ENCODE results near the gene MED16. TPM values are rescaled to one million over a fixed set of nuclear protein-coding genes. Genes with fewer than 3 reads are reported as not detected.

Gene MED16
- total RNA-seq, 2 experiments from 2014 or later = 25.8 to 30.1 TPM

- Histone ChIP-seq H3K27me3 (ENCODE audit: control insufficient read depth in 1 of 2, insufficient read depth in 2 of 2, low read length in 2 of 2) (no peaks in the 10 kb centered on the region), H3K4me1 (ENCODE audit: insufficient read depth, low read length) (peaks cover 15% of the 10 kb centered on the region), H3K4me3 (ENCODE audit: low read length) (no peak overlapping the region), H3K27ac (ENCODE audit: low read depth in 1 of 2, low read length in 2 of 2) (no peak overlapping the region), H3K36me3 (ENCODE audit: insufficient read depth, low read length) (peaks cover 25% of the 10 kb centered on the region), H3K9me3 (ENCODE audit: control insufficient read depth in 1 of 2, insufficient read depth in 1 of 2, low read length in 2 of 2) (no peaks in the 10 kb centered on the region)
- ATAC-seq (ENCODE audit: poor library complexity) (no peak), DNase-seq (no peak)
- intact Hi-C loops (cut with DNase I, micrococcal nuclease) = no loop called here
- no peaks in the 10 kb centered on the region for H3K9me3 Mint-ChIP-seq
- POLR2A ChIA-PET = interaction anchor here (2.8 kb wide), 1 partner anchor 16 kb away, joined by 8 read pairs; the partner anchor contains the start of genes MED16 and RNU6-9
- no peaks in the 10 kb centered on the region for H3K27me3 Mint-ChIP-seq
- H3K27ac Mint-ChIP-seq = no peak overlapping the region
- TF ChIP-seq, protein P1, sequence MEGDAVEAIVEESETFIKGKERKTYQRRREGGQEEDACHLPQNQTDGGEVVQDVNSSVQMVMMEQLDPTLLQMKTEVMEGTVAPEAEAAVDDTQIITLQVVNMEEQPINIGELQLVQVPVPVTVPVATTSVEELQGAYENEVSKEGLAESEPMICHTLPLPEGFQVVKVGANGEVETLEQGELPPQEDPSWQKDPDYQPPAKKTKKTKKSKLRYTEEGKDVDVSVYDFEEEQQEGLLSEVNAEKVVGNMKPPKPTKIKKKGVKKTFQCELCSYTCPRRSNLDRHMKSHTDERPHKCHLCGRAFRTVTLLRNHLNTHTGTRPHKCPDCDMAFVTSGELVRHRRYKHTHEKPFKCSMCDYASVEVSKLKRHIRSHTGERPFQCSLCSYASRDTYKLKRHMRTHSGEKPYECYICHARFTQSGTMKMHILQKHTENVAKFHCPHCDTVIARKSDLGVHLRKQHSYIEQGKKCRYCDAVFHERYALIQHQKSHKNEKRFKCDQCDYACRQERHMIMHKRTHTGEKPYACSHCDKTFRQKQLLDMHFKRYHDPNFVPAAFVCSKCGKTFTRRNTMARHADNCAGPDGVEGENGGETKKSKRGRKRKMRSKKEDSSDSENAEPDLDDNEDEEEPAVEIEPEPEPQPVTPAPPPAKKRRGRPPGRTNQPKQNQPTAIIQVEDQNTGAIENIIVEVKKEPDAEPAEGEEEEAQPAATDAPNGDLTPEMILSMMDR (IDR thresholded peaks at IDR 0.05) = no peak
- no peak overlapping the region for H3K4me3 Mint-ChIP-seq
- H3K4me1 Mint-ChIP-seq (ENCODE audit: low read depth) = peaks cover 14% of the 10 kb centered on the region
- peaks cover 24% of the 10 kb centered on the region for H3K36me3 Mint-ChIP-seq (ENCODE audit: low read depth)
- CTCF ChIA-PET = no interaction called here
These were observed 16.1 kb downstream of the MED16 start for GRCh38 chr19:876780-877314.

DNA sequence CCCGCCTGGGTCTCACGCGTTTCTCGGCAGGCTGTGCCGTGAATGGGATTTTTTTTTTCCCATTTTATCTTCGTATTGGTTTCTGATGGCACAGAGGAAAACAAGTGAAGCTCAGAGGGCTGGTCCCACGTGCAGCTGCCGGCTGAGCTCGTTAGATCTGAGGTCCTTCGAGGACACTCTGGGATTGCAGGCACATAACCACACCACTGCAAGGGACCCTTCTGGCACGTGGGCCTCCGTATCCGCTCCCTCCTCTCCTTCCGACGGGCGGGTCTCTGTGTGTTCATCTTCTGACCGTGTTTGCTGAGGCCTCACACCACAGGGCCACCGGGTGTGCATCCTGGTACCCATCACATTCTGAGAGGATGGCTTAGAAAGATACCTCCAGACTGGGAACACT, 16.9 kb downstream of the MED16 start:
- Mint-ChIP-seq H3K27me3 (no peaks in the 10 kb centered on the region), H3K27ac (no peak overlapping the region), H3K9me3 (no peaks in the 10 kb centered on the region), H3K4me3 (no peak overlapping the region), H3K4me1 (ENCODE audit: low read depth) (peaks cover 18% of the 10 kb centered on the region), H3K36me3 (ENCODE audit: low read depth) (peaks cover 21% of the 10 kb centered on the region)
- ATAC-seq (ENCODE audit: poor library complexity) (no peak), DNase-seq (no peak)
- peaks cover 16% of the 10 kb centered on the region for H3K4me1 ChIP-seq (ENCODE audit: insufficient read depth, low read length)
- POLR2A ChIA-PET = no interaction called here
- H3K36me3 ChIP-seq (ENCODE audit: insufficient read depth, low read length) = peaks cover 21% of the 10 kb centered on the region
- TF ChIP-seq, protein P1 (IDR thresholded peaks at IDR 0.05) = no peak
- no peaks in the 10 kb centered on the region for H3K27me3 ChIP-seq (ENCODE audit: control insufficient read depth in 1 of 2, insufficient read depth in 2 of 2, low read length in 2 of 2)
- no peaks in the 10 kb centered on the region for H3K9me3 ChIP-seq (ENCODE audit: control insufficient read depth in 1 of 2, insufficient read depth in 1 of 2, low read length in 2 of 2)
- H3K27ac ChIP-seq (ENCODE audit: low read depth in 1 of 2, low read length in 2 of 2) = no peak overlapping the region
- CTCF ChIA-PET = interaction anchor here (1.2 to 1.4 kb wide), 2 partner anchors 17 to 32 kb away, joined by 3 to 4 read pairs; partner anchors contain the start of genes MED16 and RNU6-9
- no peak overlapping the region for H3K4me3 ChIP-seq (ENCODE audit: low read length)
- intact Hi-C loops (cut with DNase I, micrococcal nuclease) = no loop called here

GRCh38 chr19:875265-875879, 17.6 kb downstream of the MED16 start:
- Mint-ChIP-seq H3K4me1 (ENCODE audit: low read depth) (peaks cover 18% of the 10 kb centered on the region), H3K27me3 (no peaks in the 10 kb centered on the region), H3K36me3 (ENCODE audit: low read depth) (peaks cover 20% of the 10 kb centered on the region), H3K4me3 (no peak overlapping the region), H3K27ac (no peak overlapping the region), H3K9me3 (no peaks in the 10 kb centered on the region)
- Histone ChIP-seq H3K4me3 (ENCODE audit: low read length) (no peak overlapping the region), H3K27me3 (ENCODE audit: control insufficient read depth in 1 of 2, insufficient read depth in 2 of 2, low read length in 2 of 2) (no peaks in the 10 kb centered on the region), H3K9me3 (ENCODE audit: control insufficient read depth in 1 of 2, insufficient read depth in 1 of 2, low read length in 2 of 2) (no peaks in the 10 kb centered on the region), H3K4me1 (ENCODE audit: insufficient read depth, low read length) (peaks cover 16% of the 10 kb centered on the region), H3K27ac (ENCODE audit: low read depth in 1 of 2, low read length in 2 of 2) (no peak overlapping the region), H3K36me3 (ENCODE audit: insufficient read depth, low read length) (peaks cover 25% of the 10 kb centered on the region)
- ChIA-PET CTCF (interaction anchor here (1.2 to 1.8 kb wide), 3 partner anchors 12 to 33 kb away, joined by 3 to 7 read pairs (median 4); partner anchors contain the start of genes MED16 and RNU6-9), POLR2A (no interaction called here)
- intact Hi-C loops (cut with DNase I, micrococcal nuclease) = no loop called here
- ATAC-seq (ENCODE audit: poor library complexity) (no peak), DNase-seq (no peak)
- TF ChIP-seq, protein P1 (IDR thresholded peaks at IDR 0.05) = no peak

Measured in CD4-positive, alpha-beta T cell (primary cell).